GM19023 (cell line): ENCODE results near the gene EGR4.
"Not testable (repeated sequence)": the region's sequence is repeated elsewhere in the genome, so short reads cannot be mapped to it uniquely, and the experiment has no call there.

ENCODE experiments used
- ATAC-seq: cut with Tn5 transposase; IDR thresholded peaks from one replicate; pipeline ENCODE4 v1.9.1; 2021; ENCODE audit warnings: mild to moderate bottlenecking, moderate library complexity; ENCODE audit not compliant: unreplicated experiment

The EGR4 gene

GRCh38 chr2:73264332-73264606 lies 29.1 kb downstream of the EGR4 start:
- ATAC-seq = no peak

GRCh38 chr2:73263540-73264331 lies 29.6 kb downstream of the EGR4 start:
- ATAC-seq = no peak

- not testable (repeated sequence) for ATAC-seq
Measured at GRCh38 chr2:73262691-73263429, 30.5 kb downstream of the EGR4 start.

- ATAC-seq = no peak
Measured at GRCh38 chr2:73262108-73262651, 31.2 kb downstream of the EGR4 start.

- no peak for ATAC-seq
Measured at GRCh38 chr2:73260338-73260984, 32.9 kb downstream of the EGR4 start.

GRCh38 chr2:73259704-73260337 lies 33.5 kb downstream of the EGR4 start:
- no peak for ATAC-seq

- no peak for ATAC-seq
Measured at GRCh38 chr2:73259276-73259675, 34.1 kb downstream of the EGR4 start.

- no peak for ATAC-seq
Measured at GRCh38 chr2:73258913-73259215, 34.5 kb downstream of the EGR4 start.

GRCh38 chr2:73258186-73258912 lies 35.0 kb downstream of the EGR4 start:
- no peak for ATAC-seq

- ATAC-seq = no peak
Measured at GRCh38 chr2:73257425-73258125, 35.8 kb downstream of the EGR4 start.

- no peak for ATAC-seq
Measured at GRCh38 chr2:73257021-73257420, 36.3 kb downstream of the EGR4 start.

GRCh38 chr2:73256618-73256922 lies 36.8 kb downstream of the EGR4 start:
- ATAC-seq = no peak

- no peak for ATAC-seq
Measured at GRCh38 chr2:73255907-73256617, 37.3 kb downstream of the EGR4 start.

GRCh38 chr2:73255007-73255644 lies 38.2 kb downstream of the EGR4 start:
- no peak for ATAC-seq

GRCh38 chr2:73254343-73255006 lies 38.9 kb downstream of the EGR4 start:
- ATAC-seq = no peak

- no peak for ATAC-seq
Measured at GRCh38 chr2:73253901-73254300, 39.4 kb downstream of the EGR4 start.

- no peak for ATAC-seq
Measured at GRCh38 chr2:73253400-73253799, 39.9 kb downstream of the EGR4 start.

- no peak for ATAC-seq
Measured at GRCh38 chr2:73252238-73253027, 40.9 kb downstream of the EGR4 start.
